IMR-90 (cell line): Measurements from ENCODE around the gene POLR1A. TPM values are rescaled to one million over a fixed set of nuclear protein-coding genes. Genes with fewer than 3 reads are reported as not detected.

Experiments
- ATAC-seq: fragments of 200-7000 bp; cut with Tn5 transposase; 2 replicates; pipeline ENCODE4 v1.9.1; 2020; ENCODE audit warnings: low read depth, mild to moderate bottlenecking, moderate library complexity
- BruUV-seq: library from RNA; stranded (reverse); fragments of 400-500 nt; replicated peaks from 2 replicates; lab custom pipeline; 2021; lab: Mats Ljungman, UMichigan
- CTCF ChIA-PET: fragments of 300-600 bp; formaldehyde crosslinking; extraction: SDS; loops from one replicate; lab custom pipeline; 2021; ENCODE audit warnings: antibody characterized with exemption; lab: Yijun Ruan, JAX
- POLR2A ChIA-PET: fragments of 300-600 bp; sonication (Branson Sonifier 250); formaldehyde crosslinking; loops from one replicate; lab custom pipeline; 2022; ENCODE audit warnings: antibody characterized with exemption; ENCODE audit not compliant: unreplicated experiment; lab: Charles Lee
- DNase-seq: peaks from one replicate; pipeline ENCODE4 v3.0.0; 2013
- H2AFZ ChIP-seq: replicated peaks from 2 replicates; pipeline ENCODE3; 2013; ENCODE audit warnings: low read length, mild to moderate bottlenecking; ENCODE audit not compliant: poor library complexity
- H2AK5ac ChIP-seq: 2 replicates; pipeline ENCODE4 v1.6.1; 2013; ENCODE audit warnings: low read depth, low read length, inconsistent platforms
- H2AK9ac ChIP-seq: replicated peaks from 2 replicates; pipeline ENCODE3; 2013; ENCODE audit warnings: mild to moderate bottlenecking, low read depth, low read length, moderate library complexity; ENCODE audit not compliant: poor library complexity
- H2BK120ac ChIP-seq: 2 replicates; pipeline ENCODE4 v1.6.1; 2013; ENCODE audit warnings: low read depth, low read length, inconsistent platforms
- H2BK15ac ChIP-seq: 3 replicates; pipeline ENCODE4 v1.6.1; 2013; ENCODE audit warnings: low read depth, low read length, inconsistent platforms
- H2BK20ac ChIP-seq: 2 replicates; pipeline ENCODE4 v1.6.1; 2013; ENCODE audit warnings: low read depth, mild to moderate bottlenecking, inconsistent platforms, low read length, moderate library complexity
- H2BK5ac ChIP-seq: 2 replicates; pipeline ENCODE4 v1.6.1; 2013; ENCODE audit warnings: mild to moderate bottlenecking, low read depth, low read length, inconsistent platforms; ENCODE audit not compliant: poor library complexity, severe bottlenecking
- H3K14ac ChIP-seq: replicated peaks from 2 replicates; pipeline ENCODE4 v1.6.1; 2013; ENCODE audit warnings: low read depth, low read length, inconsistent platforms
- H3K18ac ChIP-seq: 2 replicates; pipeline ENCODE4 v1.6.1; 2013; ENCODE audit warnings: low read depth, low read length, control low read depth
- H3K23ac ChIP-seq: 2 replicates; pipeline ENCODE4 v1.6.1; 2013; ENCODE audit warnings: low read depth, low read length, inconsistent platforms
- H3K27ac ChIP-seq: 2 replicates; pipeline ENCODE4 v1.5.1; 2013; ENCODE audit warnings: mild to moderate bottlenecking, control low read depth, low read length; ENCODE audit not compliant: insufficient read depth
- H3K27me3 ChIP-seq: 2 replicates; pipeline ENCODE4 v1.6.1; 2013; ENCODE audit warnings: low read length; ENCODE audit not compliant: control insufficient read depth, insufficient read depth
- H3K36me3 ChIP-seq: 2 replicates; pipeline ENCODE4 v1.6.1; 2013; ENCODE audit warnings: low read length, mixed read lengths; ENCODE audit not compliant: control insufficient read depth, insufficient read depth
- H3K4ac ChIP-seq: 2 replicates; pipeline ENCODE4 v1.6.1; 2013; ENCODE audit warnings: low read depth, low read length, inconsistent platforms
- H3K4me1 ChIP-seq: 2 replicates; pipeline ENCODE4 v1.6.1; 2013; ENCODE audit warnings: low read length, mixed read lengths; ENCODE audit not compliant: control insufficient read depth, insufficient read depth
- H3K4me2 ChIP-seq: 2 replicates; pipeline ENCODE4 v1.6.1; 2013; ENCODE audit warnings: low read depth, mild to moderate bottlenecking, control low read depth, low read length, moderate library complexity
- H3K4me3 ChIP-seq: 2 replicates; pipeline ENCODE4 v1.5.1; 2013; ENCODE audit warnings: low read depth, mild to moderate bottlenecking, control low read depth, low read length, moderate library complexity; ENCODE audit not compliant: insufficient read depth
- H3K56ac ChIP-seq: 2 replicates; pipeline ENCODE4 v1.6.1; 2013; ENCODE audit warnings: low read length, inconsistent platforms; ENCODE audit not compliant: insufficient read depth; ENCODE audit errors: extremely low read depth
- H3K79me1 ChIP-seq, 2 experiments: 2 replicates each; pipeline ENCODE4 v1.6.1; 2013; ENCODE audit warnings: low read length in 2 of 2, inconsistent platforms in 1 of 2, low read depth in 1 of 2
- H3K9ac ChIP-seq: 2 replicates; pipeline ENCODE4 v1.6.1; 2013; ENCODE audit warnings: low read depth, low read length, control low read depth
- H3K9me1 ChIP-seq: 2 replicates; pipeline ENCODE4 v1.6.1; 2013; ENCODE audit warnings: low read length, inconsistent platforms; ENCODE audit not compliant: insufficient read depth
- H3K9me3 ChIP-seq: 2 replicates; pipeline ENCODE4 v1.6.1; 2013; ENCODE audit warnings: low read length; ENCODE audit not compliant: control insufficient read depth, insufficient read depth
- H4K20me1 ChIP-seq: 2 replicates; pipeline ENCODE4 v1.6.1; 2013; ENCODE audit warnings: low read length, inconsistent platforms; ENCODE audit not compliant: insufficient read depth
- H4K5ac ChIP-seq: 2 replicates; pipeline ENCODE4 v1.6.1; 2013; ENCODE audit warnings: mild to moderate bottlenecking, low read depth, low read length, control low read depth
- H4K8ac ChIP-seq, 2 experiments: 2 replicates each; pipeline ENCODE4 v1.6.1; 2013; ENCODE audit warnings: low read depth in 2 of 2, low read length in 2 of 2, control low read depth in 1 of 2, inconsistent platforms in 1 of 2
- H4K91ac ChIP-seq: 2 replicates; pipeline ENCODE4 v1.6.1; 2013; ENCODE audit warnings: low read depth, low read length, inconsistent platforms; ENCODE audit not compliant: insufficient read depth
- BHLHE40 ChIP-seq: fragments of 150-350 bp; IDR thresholded peaks from 2 replicates; pipeline ENCODE4 v1.6.1; 2016; ENCODE audit warnings: mild to moderate bottlenecking, low read depth, low read length
- CEBPB ChIP-seq: IDR thresholded peaks from 2 replicates; pipeline ENCODE4 v1.6.1; 2012; ENCODE audit warnings: low read depth, low read length, improper control_type of control experiment
- CHD1 ChIP-seq: IDR thresholded peaks from 2 replicates; pipeline ENCODE4 v1.6.1; 2012; ENCODE audit warnings: low read depth, low read length, improper control_type of control experiment
- FOS ChIP-seq: fragments of 150-350 bp; IDR thresholded peaks from 2 replicates; pipeline ENCODE4 v1.6.1; 2016; ENCODE audit warnings: low read depth, low read length
- MAZ ChIP-seq: IDR thresholded peaks from 2 replicates; pipeline ENCODE4 v1.6.1; 2012; ENCODE audit warnings: low read depth, mild to moderate bottlenecking, low read length, improper control_type of control experiment, moderate library complexity, borderline replicate concordance
- POLR2A ChIP-seq: IDR thresholded peaks from 2 replicates; pipeline ENCODE4 v1.6.1; 2012; ENCODE audit warnings: mild to moderate bottlenecking, low read depth, low read length
- RFX5 ChIP-seq: IDR thresholded peaks from 2 replicates; pipeline ENCODE4 v1.8.0; 2012; ENCODE audit warnings: low read depth, mild to moderate bottlenecking, low read length, moderate library complexity
- SMC3 ChIP-seq: fragments of 150-350 bp; IDR thresholded peaks from 2 replicates; pipeline ENCODE4 v1.6.1; 2016; ENCODE audit warnings: low read depth, mild to moderate bottlenecking, antibody characterized with exemption, low read length, moderate library complexity
- WGBS, 2 experiments: methylation state at CpG; one replicate each; pipeline versions ENCODE4 v1.1.5 to v1.1.7; 2013; ENCODE audit warnings: missing lambda C conversion rate in 2 of 2; ENCODE audit not compliant: insufficient read length in 1 of 2; ENCODE audit errors: extremely low coverage in 2 of 2; 5-methylcytosine and 5-hydroxymethylcytosine counted together
- dilution Hi-C: fragments of 300-500 bp; cut with HindIII; formaldehyde crosslinking; loops from one replicate; pipeline ENCODE4 v1.14.3; 2018; ENCODE audit warnings: low sequenced_read_pairs; ENCODE audit not compliant: unreplicated experiment
- in situ Hi-C: fragments of 300-500 bp; cut with MboI; formaldehyde crosslinking; loops from 3 replicates; pipeline ENCODE4 v1.14.3; 2019; ENCODE audit warnings: low sequenced_read_pairs, inconsistent platforms, mixed read lengths
- intact Hi-C: fragments of 100-400 bp; cut with micrococcal nuclease; formaldehyde crosslinking; loops from 2 replicates; pipeline ENCODE4 v1.10.0; 2022
- polyA plus RNA-seq, 3 experiments: library from polyadenylated mRNA; depleted of rRNA; stranded (reverse); fragments of >200 nt; gene quantifications; 2 replicates each; pipeline ENCODE4 v1.2.3, GENCODE V29; 2012; ENCODE audit warnings: low replicate concordance in 1 of 3
- total RNA-seq: library from RNA; depleted of rRNA; stranded (reverse); fragments of >200 nt; gene quantifications from 2 replicates; pipeline ENCODE4 v1.2.3, GENCODE V29; 2012
- TF ChIP-seq, protein P1 (sequence below): fragments of 150-350 bp; IDR thresholded peaks from 2 replicates; pipeline ENCODE4 v1.6.1; 2016; ENCODE audit warnings: low read depth, mild to moderate bottlenecking, low read length, moderate library complexity, borderline replicate concordance
- TF ChIP-seq, protein P2 (sequence below): fragments of 150-350 bp; IDR thresholded peaks from 2 replicates; pipeline ENCODE4 v1.6.1; 2017; ENCODE audit warnings: mild to moderate bottlenecking, antibody characterized with exemption, low read length, low read depth

The POLR1A gene
- total and polyA plus RNA-seq, 2 of the 4 experiments (the other 2 are of a cell fraction): 7.6 to 27.4 TPM

DNA sequence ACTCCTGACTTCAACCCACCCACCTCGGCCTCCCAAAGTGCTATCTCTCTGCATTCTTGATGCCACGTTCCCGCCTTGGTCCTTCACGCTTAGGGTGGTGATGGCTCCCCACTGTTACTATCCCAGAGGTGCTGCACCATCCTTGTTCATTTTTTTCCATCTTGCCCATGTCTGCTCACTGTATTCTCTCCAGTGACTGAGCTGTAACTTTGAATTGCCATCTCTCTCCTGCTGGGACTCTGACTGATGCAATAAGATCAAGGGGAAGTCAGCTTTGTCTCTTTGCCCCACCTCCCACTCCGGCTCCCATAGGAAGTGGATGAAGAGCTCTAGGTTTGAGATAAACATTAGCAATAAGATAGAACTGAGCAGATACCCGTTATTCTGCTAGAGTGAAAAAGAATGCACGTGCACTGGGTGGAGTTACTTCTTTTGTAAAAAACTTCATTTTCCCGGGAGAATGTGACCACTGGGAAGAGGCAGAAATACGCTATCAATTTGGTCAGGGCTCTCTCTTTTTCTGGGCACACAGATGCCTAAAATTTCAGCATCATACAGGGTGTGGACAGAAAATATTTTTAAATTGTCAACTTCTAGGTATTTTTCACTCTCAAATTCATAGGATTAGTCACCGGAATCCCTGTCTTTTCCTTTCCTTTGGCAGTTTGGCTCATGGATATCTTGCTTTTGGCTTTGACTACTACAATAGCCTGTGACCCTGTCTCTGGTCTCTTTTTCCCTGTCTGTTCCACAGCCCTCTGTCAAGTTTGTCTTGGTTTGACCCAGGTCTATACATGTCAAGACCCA is 105.4 kb downstream of the POLR1A start (continued):
- no peak for TF ChIP-seq SMC3

DNA sequence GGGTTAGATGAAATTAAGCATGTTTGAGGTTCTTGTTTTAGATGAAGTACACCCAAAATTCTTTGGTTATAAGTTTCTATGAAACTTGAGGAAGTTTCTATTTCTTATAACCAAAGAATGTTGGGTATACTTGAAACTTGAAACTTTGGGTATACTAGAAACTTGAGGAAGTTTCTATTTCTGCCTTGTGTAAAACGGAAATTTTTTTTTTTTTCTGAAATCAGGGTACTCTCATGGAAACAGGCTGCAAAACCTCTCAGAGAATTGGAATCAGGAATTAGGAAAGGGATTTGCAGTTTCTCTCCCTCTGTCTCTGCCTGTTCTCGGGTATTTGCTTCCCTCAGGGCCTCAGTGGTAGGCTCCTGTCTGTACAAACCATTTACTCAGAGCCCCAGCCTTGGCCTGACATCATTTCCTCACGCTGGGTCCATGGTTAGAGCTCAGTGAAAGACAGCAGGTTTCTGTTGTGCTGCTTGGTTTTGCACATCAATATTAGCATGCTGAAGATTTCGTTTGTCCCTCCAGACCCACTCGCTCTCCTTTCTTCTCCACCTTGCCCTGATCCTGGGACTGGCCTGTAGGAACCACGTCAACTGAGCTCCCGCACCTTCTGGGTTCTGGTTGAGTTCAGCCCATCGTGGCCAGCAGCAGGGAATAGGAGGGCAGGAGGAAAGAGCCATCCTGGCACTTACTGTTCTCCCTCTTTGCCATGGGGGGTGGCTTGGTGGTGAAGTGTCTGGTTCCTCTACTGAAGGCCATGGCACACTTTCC is 106.4 kb downstream of the POLR1A start:
- H2BK120ac ChIP-seq: peak overlapping the region; percentile 99
- H3K4ac ChIP-seq: peak overlapping the region; percentile 99
- H2AFZ ChIP-seq: peak overlapping the region; percentile 83
- H2BK5ac ChIP-seq: peak overlapping the region; percentile 87
- H3K4me1 ChIP-seq: peaks cover 32% of the 10 kb centered on the region
- 60% methylated on average over 1 of the region's 8 CpGs; no CpG with 5 or more reads in 1 of the 2 experiments for WGBS, 2 experiments
- CTCF ChIA-PET: no interaction called here
- H3K9me3 ChIP-seq: no peaks in the 10 kb centered on the region
- peak overlapping the region; percentile 86; the same call in 1 of the 2 replicates for H3K56ac ChIP-seq
- ATAC-seq: peak; percentile 9
- POLR2A ChIA-PET: no interaction called here
- H3K36me3 ChIP-seq: no peaks in the 10 kb centered on the region
- peak; percentile 49 for DNase-seq
- H4K5ac ChIP-seq: peak overlapping the region; percentile 95
- peak overlapping the region; percentile 99 for H2BK20ac ChIP-seq
- peak overlapping the region; percentile 92 for H3K27ac ChIP-seq
- peak overlapping the region; percentile 92 to 97 for H4K8ac ChIP-seq
- intact Hi-C loops: loop anchor here (2.0 kb wide), 2 partner anchors 38 to 110 kb away; partner anchors contain the start of gene ST3GAL5
- H3K79me1 ChIP-seq: no peaks in the 10 kb centered on the region
- dilution Hi-C loops: no loop called here
- in situ Hi-C loops: no loop called here
- BruUV-seq: no TSS peak
- no peaks in the 10 kb centered on the region for H3K27me3 ChIP-seq
- H3K9me1 ChIP-seq: peaks cover 40% of the 10 kb centered on the region
- H4K20me1 ChIP-seq: no peaks in the 10 kb centered on the region
- H4K91ac ChIP-seq: peak overlapping the region; percentile 97
- peak overlapping the region; percentile 94 for H2AK5ac ChIP-seq
- no peak overlapping the region for H3K4me3 ChIP-seq
- H3K23ac ChIP-seq: peak overlapping the region; percentile 94; the same call in 1 of the 2 replicates
- H3K18ac ChIP-seq: peak overlapping the region; percentile 99
- H2AK9ac ChIP-seq: peak overlapping the region; percentile 84
- peak overlapping the region; percentile 37 for H3K4me2 ChIP-seq
- peak overlapping the region; percentile 97; the same call in 2 of the 3 replicates for H2BK15ac ChIP-seq
- peak overlapping the region; percentile 56 for H3K9ac ChIP-seq
- peak overlapping the region; percentile 95 for H3K14ac ChIP-seq
- TF ChIP-seq FOS (no peak), RFX5 (no peak), CEBPB (no peak), MAZ (no peak), POLR2A (no peak), BHLHE40 (no peak), CHD1 (no peak)
- TF ChIP-seq, protein P1, sequence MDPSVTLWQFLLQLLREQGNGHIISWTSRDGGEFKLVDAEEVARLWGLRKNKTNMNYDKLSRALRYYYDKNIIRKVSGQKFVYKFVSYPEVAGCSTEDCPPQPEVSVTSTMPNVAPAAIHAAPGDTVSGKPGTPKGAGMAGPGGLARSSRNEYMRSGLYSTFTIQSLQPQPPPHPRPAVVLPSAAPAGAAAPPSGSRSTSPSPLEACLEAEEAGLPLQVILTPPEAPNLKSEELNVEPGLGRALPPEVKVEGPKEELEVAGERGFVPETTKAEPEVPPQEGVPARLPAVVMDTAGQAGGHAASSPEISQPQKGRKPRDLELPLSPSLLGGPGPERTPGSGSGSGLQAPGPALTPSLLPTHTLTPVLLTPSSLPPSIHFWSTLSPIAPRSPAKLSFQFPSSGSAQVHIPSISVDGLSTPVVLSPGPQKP: no peak
- TF ChIP-seq, protein P2, sequence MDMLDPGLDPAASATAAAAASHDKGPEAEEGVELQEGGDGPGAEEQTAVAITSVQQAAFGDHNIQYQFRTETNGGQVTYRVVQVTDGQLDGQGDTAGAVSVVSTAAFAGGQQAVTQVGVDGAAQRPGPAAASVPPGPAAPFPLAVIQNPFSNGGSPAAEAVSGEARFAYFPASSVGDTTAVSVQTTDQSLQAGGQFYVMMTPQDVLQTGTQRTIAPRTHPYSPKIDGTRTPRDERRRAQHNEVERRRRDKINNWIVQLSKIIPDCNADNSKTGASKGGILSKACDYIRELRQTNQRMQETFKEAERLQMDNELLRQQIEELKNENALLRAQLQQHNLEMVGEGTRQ: no peak
